Omental fat pad (tissue), 4 donors: ENCODE data around the gene C6orf62. TPM values are rescaled to one million over a fixed set of nuclear protein-coding genes. Genes with fewer than 3 reads are reported as not detected.
"Not testable (repeated sequence)": the region's sequence is repeated elsewhere in the genome, so short reads cannot be mapped to it uniquely, and the experiment has no call there.

Source experiments
- ATAC-seq: fragments of 150-250 bp; one replicate; pipeline ENCODE4 v1.9.1; 2016; ENCODE audit warnings: mild to moderate bottlenecking, moderate library complexity; ENCODE audit not compliant: low FRiP score
- DNase-seq: peaks from one replicate; pipeline ENCODE4 v3.0.0-alpha.2; 2019; ENCODE audit warnings: low spot score
- CTCF ChIP-seq, 3 donors: fragments of 450-650 bp; IDR thresholded peaks; one replicate each; pipeline ENCODE4 v1.5.1; 2016 to 2017; ENCODE audit warnings: antibody characterized with exemption in 3 of 3, mild to moderate bottlenecking in 3 of 3, moderate library complexity in 2 of 3
- total RNA-seq, 4 donors: library from RNA; depleted of rRNA; stranded (reverse); fragments of >200 nt; gene quantifications; one replicate each; pipeline ENCODE4 v1.1.0, GENCODE V29; 2016

Gene C6orf62
- total RNA-seq, 4 donors from 2014 or later: 54.4 to 81.3 (median 78.4) TPM

GRCh38 chr6:24721461-24722215 is 2.7 kb upstream of the C6orf62 start:
- TF ChIP-seq CTCF (IDR thresholded peaks at IDR 0.05): no peak
- peak; percentile 81 for DNase-seq
- ATAC-seq: peak; percentile 80

- DNase-seq: peak; percentile 99
- peak; percentile 97 for ATAC-seq
- no peak for TF ChIP-seq CTCF (IDR thresholded peaks at IDR 0.05)
Observed at GRCh38 chr6:24720604-24721460, 1.9 kb upstream of the C6orf62 start.

DNA sequence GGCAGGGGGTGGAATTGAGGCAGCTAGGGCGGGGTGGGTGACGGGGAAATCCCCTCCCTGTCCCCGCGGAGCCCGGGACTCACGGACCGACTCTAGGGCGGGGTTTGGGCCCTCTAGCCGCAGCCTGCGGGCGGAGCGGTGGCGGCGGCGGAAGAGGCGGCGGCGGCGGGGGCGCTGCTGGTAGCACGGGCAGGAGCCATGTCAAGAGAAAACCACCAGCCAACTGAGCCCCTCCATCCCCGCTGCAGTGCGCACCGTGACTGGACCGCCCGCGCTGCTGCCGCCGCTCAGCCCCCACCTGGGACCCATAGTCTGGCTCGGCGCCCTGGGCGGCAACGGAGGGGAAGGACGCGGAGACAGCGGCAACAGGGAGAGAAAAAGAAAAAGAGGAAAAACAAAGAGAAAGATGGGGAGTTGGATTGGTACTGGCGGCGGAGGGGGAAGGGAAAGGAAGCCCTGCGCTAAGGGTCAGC is 1.2 kb upstream of the C6orf62 start:
- DNase-seq (no peak), ATAC-seq (peak; percentile 10)
- TF ChIP-seq CTCF (IDR thresholded peaks at IDR 0.05): no peak

- ATAC-seq: no peak
- no peak for DNase-seq
- no peak for TF ChIP-seq CTCF (IDR thresholded peaks at IDR 0.05)
Observed at GRCh38 chr6:24718449-24719124, 367 bp downstream of the C6orf62 start.

DNA sequence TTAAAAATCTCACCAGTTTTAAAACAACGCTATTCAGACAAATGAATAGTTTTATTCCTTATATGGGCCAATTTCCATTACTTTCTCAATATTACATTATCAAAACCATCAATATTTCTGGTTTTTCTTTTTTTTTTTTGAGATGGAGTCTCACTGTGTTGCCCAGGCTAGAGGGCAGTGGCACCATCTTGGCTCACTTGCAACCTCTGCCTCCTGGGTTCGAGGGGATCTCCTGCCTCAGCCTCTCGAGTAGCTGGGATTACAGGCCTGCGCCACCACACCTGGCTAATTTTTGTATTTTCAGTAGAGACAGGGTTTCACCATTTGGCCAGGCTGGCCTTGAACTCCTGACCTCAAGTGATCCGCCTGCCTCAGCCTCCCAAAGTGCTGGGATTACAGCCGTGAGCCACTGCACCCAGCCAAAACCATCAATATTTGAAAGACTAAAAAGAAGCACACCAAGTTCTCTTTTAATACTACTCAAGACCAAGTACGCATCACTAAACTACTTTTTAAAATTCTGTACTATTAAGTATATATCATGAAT is 2.3 kb downstream of the C6orf62 start:
- ATAC-seq, DNase-seq: not testable (repeated sequence)

DNA sequence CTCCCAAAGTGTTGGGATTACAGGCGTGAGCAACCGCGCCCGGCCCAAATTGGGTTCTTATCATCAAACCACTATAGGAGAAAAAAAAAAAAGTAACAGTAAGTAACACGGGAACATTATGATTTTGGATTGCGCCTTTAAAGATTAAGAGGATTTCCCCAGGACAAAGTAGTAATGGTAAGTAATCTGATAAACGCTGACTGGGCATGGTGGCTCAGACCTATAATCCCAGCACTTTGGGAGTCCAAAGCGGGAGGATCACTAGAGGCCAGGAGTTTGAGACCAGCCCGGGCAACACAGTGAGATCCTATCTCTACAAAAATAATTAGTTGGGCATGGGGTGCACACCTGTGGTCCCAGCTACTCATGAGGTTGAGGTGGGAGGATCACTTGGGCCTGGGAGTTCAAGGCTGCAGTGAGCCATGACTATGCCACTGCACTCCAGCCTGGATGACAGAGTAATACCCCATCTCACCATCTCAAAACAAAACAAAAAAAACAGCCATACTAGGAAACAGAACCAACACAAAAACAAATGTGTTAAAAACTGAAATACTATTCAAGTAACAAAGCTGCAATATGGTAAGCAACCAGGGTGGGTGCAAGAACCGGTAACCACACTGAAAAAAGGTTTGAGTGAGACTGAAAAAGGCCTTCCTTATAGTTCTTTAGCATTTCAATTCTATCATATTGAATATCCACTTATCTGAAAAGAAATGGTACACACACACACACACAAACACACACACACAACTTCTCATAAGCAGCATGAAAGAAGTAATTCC is 8.2 kb downstream of the C6orf62 start:
- TF ChIP-seq CTCF (IDR thresholded peaks at IDR 0.05): no peak
- ATAC-seq (no peak), DNase-seq (no peak)
